Esophagus muscularis mucosa (tissue), 4 donors: Measurements from ENCODE around the gene NRARP.

Source experiments
- CTCF ChIP-seq, 3 experiments: fragments of 200-600 bp in 2 of 3; fragments of 450-650 bp in 1 of 3; sonication (generic) in 2 of 3; IDR thresholded peaks; one replicate each; pipeline ENCODE4 v1.5.1; 2017 to 2019; ENCODE audit warnings: antibody characterized with exemption in 3 of 3, mild to moderate bottlenecking in 2 of 3, moderate library complexity in 1 of 3
- EP300 ChIP-seq: sonication (generic); formaldehyde crosslinking; IDR thresholded peaks from one replicate; pipeline ENCODE4 v1.6.1; 2017; ENCODE audit warnings: antibody characterized with exemption
- POLR2A ChIP-seq: fragments of 450-650 bp; IDR thresholded peaks from one replicate; pipeline ENCODE4 v1.6.1; 2017; ENCODE audit warnings: antibody characterized with exemption, moderate library complexity, mild to moderate bottlenecking, low read depth
- POLR2AphosphoS5 ChIP-seq, 2 donors: sonication (generic); formaldehyde crosslinking; IDR thresholded peaks; one replicate each; pipeline ENCODE4 v1.6.1; 2017; ENCODE audit warnings: antibody characterized with exemption in 2 of 2

- TF ChIP-seq CTCF (IDR thresholded peaks at IDR 0.05) (no peak), POLR2A (no peak), EP300 (no peak), POLR2AphosphoS5 (IDR thresholded peaks at IDR 0.05) (no peak)
Observed at GRCh38 chr9:137333016-137333671, 31.1 kb upstream of the NRARP start.
